ENCODE measurements around the gene VBP1. TPM values are rescaled to one million over a fixed set of nuclear protein-coding genes. Genes with fewer than 3 reads are reported as not detected.
"Not testable (repeated sequence)": the region's sequence is repeated elsewhere in the genome, so short reads cannot be mapped to it uniquely, and the experiment has no call there.

The VBP1 gene
- 73.0 and 74.6 TPM in 2 replicates for total RNA-seq

GRCh38 chrX:155216179-155216939, at the start of gene VBP1:
Gene VBP1, plus strand, starts transcription at chrX:155216460. Its CDS starts 23 bp downstream, at chrX:155216483.
- Mint-ChIP-seq H3K4me3 (peak within 1 kb of the TSS; percentile 96), H3K27me3 (ENCODE audit: insufficient read depth) (no peaks in the 10 kb centered on the region), H3K4me1 (ENCODE audit: low read depth) (peaks cover 20% of the 10 kb centered on the region), H3K9me3 (no peaks in the 10 kb centered on the region), H3K36me3 (ENCODE audit: low read depth) (peaks cover 7% of the 10 kb centered on the region), H3K27ac (peak within 1 kb of the TSS; percentile 93)
- DNase-seq (ENCODE audit: low spot score) = peak; percentile 84
- intact Hi-C loops (cut with micrococcal nuclease) = loop anchor here (1.0 to 5.0 kb wide), 9 partner anchors 28 to 664 kb away; partner anchors contain the start of genes BRCC3, CMC4, FUNDC2 and MTCP1

- Mint-ChIP-seq H3K4me1 (ENCODE audit: low read depth) (no peaks in the 10 kb centered on the region), H3K27ac (no peak overlapping the region), H3K27me3 (ENCODE audit: insufficient read depth) (peaks cover 4% of the 10 kb centered on the region), H3K36me3 (ENCODE audit: low read depth) (no peaks in the 10 kb centered on the region), H3K9me3 (peaks cover 3% of the 10 kb centered on the region), H3K4me3 (no peak overlapping the region)
- no peak for DNase-seq (ENCODE audit: low spot score)
- intact Hi-C loops (cut with micrococcal nuclease) = no loop called here
These were observed 46.4 kb upstream of the VBP1 start for GRCh38 chrX:155169881-155170280.

- Mint-ChIP-seq H3K27ac (no peak overlapping the region), H3K9me3 (no peaks in the 10 kb centered on the region), H3K27me3 (ENCODE audit: insufficient read depth) (peaks cover 4% of the 10 kb centered on the region), H3K4me1 (ENCODE audit: low read depth) (no peaks in the 10 kb centered on the region), H3K4me3 (no peak overlapping the region), H3K36me3 (ENCODE audit: low read depth) (no peaks in the 10 kb centered on the region)
- DNase-seq (ENCODE audit: low spot score) = no peak
- intact Hi-C loops (cut with micrococcal nuclease) = no loop called here
These were observed 36.8 kb upstream of the VBP1 start for GRCh38 chrX:155179346-155179997.

- DNase-seq (ENCODE audit: low spot score) = peak; percentile 1
- Mint-ChIP-seq H3K9me3 (peaks cover 22% of the 10 kb centered on the region), H3K4me1 (ENCODE audit: low read depth) (peaks cover 16% of the 10 kb centered on the region)
These were observed 27.5 kb upstream of the VBP1 start for GRCh38 chrX:155188786-155189185.

GRCh38 chrX:155211208-155211607, 5.1 kb upstream of the VBP1 start:
- Mint-ChIP-seq H3K9me3 (no peaks in the 10 kb centered on the region), H3K27ac (no peak overlapping the region), H3K36me3 (ENCODE audit: low read depth) (no peaks in the 10 kb centered on the region), H3K4me1 (ENCODE audit: low read depth) (no peaks in the 10 kb centered on the region), H3K27me3 (ENCODE audit: insufficient read depth) (no peaks in the 10 kb centered on the region), H3K4me3 (no peak overlapping the region)
- intact Hi-C loops (cut with micrococcal nuclease) = no loop called here
- DNase-seq (ENCODE audit: low spot score) = no peak

More at GRCh38 chrX:155188786-155189185, 27.5 kb upstream of the VBP1 start:
- H3K36me3 Mint-ChIP-seq (ENCODE audit: low read depth) = peaks cover 7% of the 10 kb centered on the region
- intact Hi-C loops (cut with micrococcal nuclease) = loop anchor here (2.0 kb wide), 1 partner anchor 28 kb away; the partner anchor contains the start of gene VBP1
- no peaks in the 10 kb centered on the region for H3K27me3 Mint-ChIP-seq (ENCODE audit: insufficient read depth)
- peak overlapping the region; percentile 7 for H3K4me3 Mint-ChIP-seq
- H3K27ac Mint-ChIP-seq = peak overlapping the region; percentile 23

- intact Hi-C loops (cut with micrococcal nuclease) = no loop called here
- peaks cover 13% of the 10 kb centered on the region for H3K4me1 Mint-ChIP-seq (ENCODE audit: low read depth)
- DNase-seq (ENCODE audit: low spot score) = no peak
- no peak overlapping the region for H3K27ac Mint-ChIP-seq
- no peaks in the 10 kb centered on the region for H3K9me3 Mint-ChIP-seq
- no peak overlapping the region for H3K4me3 Mint-ChIP-seq
- no peaks in the 10 kb centered on the region for H3K27me3 Mint-ChIP-seq (ENCODE audit: insufficient read depth)
- peaks cover 3% of the 10 kb centered on the region for H3K36me3 Mint-ChIP-seq (ENCODE audit: low read depth)
These were observed 2.5 kb upstream of the VBP1 start for GRCh38 chrX:155213731-155214130.

- Mint-ChIP-seq H3K36me3 (ENCODE audit: low read depth) (peaks cover 7% of the 10 kb centered on the region), H3K27ac (peak overlapping the region; percentile 93), H3K4me1 (ENCODE audit: low read depth) (peaks cover 20% of the 10 kb centered on the region), H3K9me3 (no peaks in the 10 kb centered on the region), H3K4me3 (peak overlapping the region; percentile 96), H3K27me3 (ENCODE audit: insufficient read depth) (no peaks in the 10 kb centered on the region)
- DNase-seq (ENCODE audit: low spot score) = no peak
- intact Hi-C loops (cut with micrococcal nuclease) = loop anchor here (1.0 to 5.0 kb wide), 9 partner anchors 27 to 665 kb away; partner anchors contain the start of genes BRCC3, CMC4, FUNDC2 and MTCP1
These were observed 649 bp upstream of the VBP1 start for GRCh38 chrX:155215443-155216178.

GRCh38 chrX:155216940-155217440, 730 bp downstream of the VBP1 start:
- Mint-ChIP-seq H3K4me3 (peak overlapping the region; percentile 96), H3K9me3 (no peaks in the 10 kb centered on the region), H3K36me3 (ENCODE audit: low read depth) (peaks cover 12% of the 10 kb centered on the region), H3K4me1 (ENCODE audit: low read depth) (peaks cover 25% of the 10 kb centered on the region), H3K27ac (peak overlapping the region; percentile 93), H3K27me3 (ENCODE audit: insufficient read depth) (no peaks in the 10 kb centered on the region)
- DNase-seq (ENCODE audit: low spot score) = no peak
- intact Hi-C loops (cut with micrococcal nuclease) = loop anchor here (1.0 to 5.0 kb wide), 9 partner anchors 28 to 664 kb away; partner anchors contain the start of genes BRCC3, CMC4, FUNDC2 and MTCP1

- Mint-ChIP-seq H3K36me3 (ENCODE audit: low read depth) (peaks cover 18% of the 10 kb centered on the region), H3K9me3 (no peaks in the 10 kb centered on the region), H3K4me1 (ENCODE audit: low read depth) (peaks cover 25% of the 10 kb centered on the region), H3K27me3 (ENCODE audit: insufficient read depth) (no peaks in the 10 kb centered on the region), H3K4me3 (peak overlapping the region; percentile 70), H3K27ac (no peak overlapping the region)
- intact Hi-C loops (cut with micrococcal nuclease) = loop anchor here (5.0 kb wide), 2 partner anchors 126 to 394 kb away; partner anchors contain the start of genes SPRY3 and TMLHE
- DNase-seq (ENCODE audit: low spot score) = no peak
These were observed 2.5 kb downstream of the VBP1 start for GRCh38 chrX:155218777-155219176.

GRCh38 chrX:155221351-155221750, 5.1 kb downstream of the VBP1 start:
- Mint-ChIP-seq H3K27ac (no peak overlapping the region), H3K9me3 (no peaks in the 10 kb centered on the region), H3K27me3 (ENCODE audit: insufficient read depth) (no peaks in the 10 kb centered on the region), H3K36me3 (ENCODE audit: low read depth) (peaks cover 23% of the 10 kb centered on the region), H3K4me1 (ENCODE audit: low read depth) (peaks cover 25% of the 10 kb centered on the region), H3K4me3 (no peak overlapping the region)
- no peak for DNase-seq (ENCODE audit: low spot score)
- intact Hi-C loops (cut with micrococcal nuclease) = no loop called here

GRCh38 chrX:155223746-155224145, 7.5 kb downstream of the VBP1 start:
- H3K9me3 Mint-ChIP-seq; intact Hi-C loops (cut with micrococcal nuclease); DNase-seq (ENCODE audit: low spot score); H3K4me3 Mint-ChIP-seq; H3K27me3 Mint-ChIP-seq (ENCODE audit: insufficient read depth); H3K27ac Mint-ChIP-seq: not testable (repeated sequence)
- Mint-ChIP-seq H3K36me3 (ENCODE audit: low read depth) (peaks cover 22% of the 10 kb centered on the region), H3K4me1 (ENCODE audit: low read depth) (peaks cover 12% of the 10 kb centered on the region)

- H3K4me3 Mint-ChIP-seq = no peak overlapping the region
These were observed 9.5 kb downstream of the VBP1 start for GRCh38 chrX:155225774-155226173.

More at GRCh38 chrX:155225774-155226173, 9.5 kb downstream of the VBP1 start:
- DNase-seq (ENCODE audit: low spot score) = no peak
- peaks cover 26% of the 10 kb centered on the region for H3K36me3 Mint-ChIP-seq (ENCODE audit: low read depth)
- no peaks in the 10 kb centered on the region for H3K27me3 Mint-ChIP-seq (ENCODE audit: insufficient read depth)
- H3K4me1 Mint-ChIP-seq (ENCODE audit: low read depth) = peaks cover 10% of the 10 kb centered on the region
- H3K27ac Mint-ChIP-seq = no peak overlapping the region
- no peaks in the 10 kb centered on the region for H3K9me3 Mint-ChIP-seq
- intact Hi-C loops (cut with micrococcal nuclease) = no loop called here
